GM23248 (cell line): ENCODE results near the gene RXRA.

Experiments used
- EZH2 ChIP-seq: fragments of 200-600 bp; sonication (generic); IDR thresholded peaks from 2 replicates; pipeline ENCODE4 v1.6.1; 2018; ENCODE audit warnings: antibody characterized with exemption, mild to moderate bottlenecking; ENCODE audit not compliant: insufficient read depth, poor library complexity, severe bottlenecking
- EZH2phosphoT487 ChIP-seq: fragments of 200-600 bp; sonication (generic); IDR thresholded peaks from 2 replicates; pipeline ENCODE4 v1.6.1; 2018; ENCODE audit warnings: antibody characterized with exemption, moderate library complexity, mild to moderate bottlenecking, low read depth; ENCODE audit not compliant: insufficient read depth

DNA sequence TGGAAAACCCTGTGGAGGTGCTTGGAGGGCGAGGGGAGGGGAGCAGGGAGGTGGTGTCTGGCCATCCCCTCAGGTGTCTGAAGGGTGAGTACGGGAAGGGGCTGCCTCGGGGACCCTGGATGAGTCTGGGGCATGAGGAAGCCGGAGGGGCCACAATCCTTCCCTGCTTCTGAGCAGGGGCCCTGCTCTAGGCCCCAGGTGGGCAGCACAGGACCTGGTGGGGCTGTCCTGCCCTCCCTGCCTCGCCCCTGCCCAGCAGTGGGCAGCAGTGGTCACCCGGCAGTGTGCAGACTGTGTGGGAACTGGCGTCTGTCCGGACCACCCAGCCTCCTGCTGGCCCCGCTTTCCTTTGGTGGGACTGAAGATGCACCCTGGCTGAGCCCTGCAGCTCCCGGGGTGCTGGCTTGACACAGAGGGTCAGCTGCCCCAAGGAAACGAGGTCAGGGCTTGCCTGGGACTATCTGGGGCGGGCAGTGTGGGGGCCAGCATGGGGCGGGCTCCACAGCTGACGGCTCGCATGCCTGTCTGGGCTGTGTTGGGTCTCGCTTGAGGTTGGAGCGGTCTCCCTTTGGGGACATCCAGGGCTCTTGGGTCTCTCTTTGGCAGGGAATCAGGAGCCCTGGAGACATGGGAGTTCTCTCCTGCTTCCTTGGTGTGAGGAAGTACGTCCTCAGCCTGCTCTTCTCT is 26.1 kb downstream of the RXRA start:
- TF ChIP-seq EZH2 (no peak), EZH2phosphoT487 (no peak)
